ENCODE measurements around the gene HOXD13.

The HOXD13 gene

GRCh38 chr2:176106581-176107539 is 14.3 kb downstream of the HOXD13 start, which contains the start of gene HOXD11:
TSS of gene HOXD11 (plus strand) at chr2:176107280. CDS start at chr2:176107356, 76 bp downstream.
- no peak for DNase-seq (ENCODE audit: low read depth)

GRCh38 chr2:176107731-176108181 is 15.2 kb downstream of the HOXD13 start:
- DNase-seq (ENCODE audit: low read depth), result no peak

DNA sequence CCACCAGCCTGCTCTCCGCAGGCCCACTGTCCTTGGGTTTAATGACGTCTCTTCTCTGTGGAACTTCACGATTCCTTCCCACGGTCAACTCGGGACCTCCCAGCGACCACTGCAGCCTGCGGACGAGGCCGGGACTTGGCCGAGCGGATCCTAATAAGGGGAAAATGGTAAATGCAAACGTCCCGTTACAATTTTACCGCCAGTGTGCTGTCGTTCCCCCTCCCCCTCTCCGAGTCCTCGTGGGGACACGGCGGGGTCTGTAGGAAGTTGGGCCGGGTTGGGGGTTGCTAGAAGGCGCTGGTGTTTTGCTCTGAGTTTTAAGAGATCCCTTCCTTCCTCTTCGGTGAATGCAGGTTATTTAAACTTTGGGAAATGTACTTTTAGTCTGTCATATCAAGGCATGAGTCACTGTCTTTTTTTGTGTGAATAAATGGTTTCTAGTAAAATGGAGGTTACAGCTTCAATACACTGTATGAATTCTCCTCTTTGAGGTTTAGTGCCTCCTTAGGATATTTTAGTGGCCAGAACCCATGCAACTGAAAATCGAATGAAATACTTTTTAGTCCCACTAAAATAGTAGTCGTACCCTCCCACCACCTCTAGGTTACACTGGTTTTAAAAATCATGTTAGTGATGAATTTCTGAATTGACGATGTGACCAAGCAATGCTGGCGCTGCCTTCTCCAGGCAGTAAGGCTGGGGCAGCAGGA is 16.8 kb downstream of the HOXD13 start:
- no peak for DNase-seq (ENCODE audit: low read depth)

DNA sequence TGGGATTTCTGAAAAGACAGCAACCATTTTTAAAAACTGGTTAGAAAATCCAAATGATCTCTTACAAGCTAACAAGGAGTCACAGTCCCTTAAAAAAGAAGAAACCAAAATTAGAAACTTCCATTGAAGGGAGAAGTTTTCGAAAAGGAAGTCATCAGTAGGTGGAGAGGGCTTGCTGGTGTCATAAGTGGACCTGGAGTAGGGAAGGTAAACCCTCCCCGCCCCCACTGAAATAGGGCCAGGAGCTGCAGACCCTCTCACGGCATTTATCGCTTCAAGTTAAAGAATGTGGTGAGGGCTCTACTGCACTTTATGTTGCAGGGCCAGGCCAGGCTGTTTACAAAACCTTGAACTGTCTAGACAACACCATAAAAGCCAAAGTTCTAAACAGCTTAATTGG is 17.4 kb downstream of the HOXD13 start:
- DNase-seq (ENCODE audit: low read depth), result no peak

GRCh38 chr2:176110415-176111308 is 18.1 kb downstream of the HOXD13 start:
- no peak for DNase-seq (ENCODE audit: low read depth)

GRCh38 chr2:176111309-176111663 is 18.8 kb downstream of the HOXD13 start:
- DNase-seq (ENCODE audit: low read depth), result no peak

- DNase-seq (ENCODE audit: low read depth), result no peak
Measured at GRCh38 chr2:176111846-176112374, 19.4 kb downstream of the HOXD13 start.

DNA sequence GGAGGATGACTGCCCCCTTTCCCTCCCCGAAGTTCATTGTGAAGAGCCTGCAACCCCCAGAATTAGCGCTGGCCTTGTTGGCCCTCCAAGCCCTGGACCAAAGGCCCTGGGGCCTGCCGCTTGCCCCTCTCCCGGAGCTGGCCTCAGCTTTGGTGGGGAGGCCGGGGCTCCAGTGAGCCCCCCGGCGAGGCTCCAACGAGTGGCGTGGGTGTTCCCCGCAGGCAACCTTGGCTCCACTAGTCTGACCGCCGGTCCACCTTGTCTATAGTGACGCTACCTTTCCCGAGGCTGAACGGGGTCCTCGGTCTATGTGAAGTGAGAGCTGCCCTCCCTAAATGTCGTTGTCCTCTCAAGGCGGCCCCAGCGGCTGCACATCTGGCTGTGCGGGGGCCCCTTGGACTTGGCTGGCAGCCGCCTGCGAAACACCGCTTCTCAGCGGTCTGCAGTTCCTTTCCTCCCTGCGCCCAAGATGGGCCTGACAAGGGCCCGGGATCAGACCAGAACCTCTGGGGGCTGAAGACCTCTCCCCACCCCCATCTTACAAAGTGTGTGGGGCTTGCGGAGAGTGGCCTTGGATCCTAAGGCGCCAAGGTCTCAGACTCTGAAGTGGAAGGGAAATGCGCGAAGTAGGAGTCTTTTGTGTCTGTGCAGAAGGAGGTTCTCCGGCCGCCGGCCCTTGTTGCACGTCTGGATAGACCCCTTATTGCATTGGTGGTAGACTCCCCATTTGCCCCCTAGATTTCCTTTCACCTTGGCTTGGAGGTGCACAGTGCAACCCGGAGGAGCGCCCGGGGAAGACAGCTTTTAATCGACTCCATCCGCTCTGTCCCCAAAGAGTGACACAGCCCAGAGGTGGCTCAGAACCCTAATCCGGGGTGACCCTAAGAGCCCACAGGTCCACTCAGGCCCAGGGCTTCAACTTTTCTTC is 20.1 kb downstream of the HOXD13 start:
- no peak for DNase-seq (ENCODE audit: low read depth)

DNA sequence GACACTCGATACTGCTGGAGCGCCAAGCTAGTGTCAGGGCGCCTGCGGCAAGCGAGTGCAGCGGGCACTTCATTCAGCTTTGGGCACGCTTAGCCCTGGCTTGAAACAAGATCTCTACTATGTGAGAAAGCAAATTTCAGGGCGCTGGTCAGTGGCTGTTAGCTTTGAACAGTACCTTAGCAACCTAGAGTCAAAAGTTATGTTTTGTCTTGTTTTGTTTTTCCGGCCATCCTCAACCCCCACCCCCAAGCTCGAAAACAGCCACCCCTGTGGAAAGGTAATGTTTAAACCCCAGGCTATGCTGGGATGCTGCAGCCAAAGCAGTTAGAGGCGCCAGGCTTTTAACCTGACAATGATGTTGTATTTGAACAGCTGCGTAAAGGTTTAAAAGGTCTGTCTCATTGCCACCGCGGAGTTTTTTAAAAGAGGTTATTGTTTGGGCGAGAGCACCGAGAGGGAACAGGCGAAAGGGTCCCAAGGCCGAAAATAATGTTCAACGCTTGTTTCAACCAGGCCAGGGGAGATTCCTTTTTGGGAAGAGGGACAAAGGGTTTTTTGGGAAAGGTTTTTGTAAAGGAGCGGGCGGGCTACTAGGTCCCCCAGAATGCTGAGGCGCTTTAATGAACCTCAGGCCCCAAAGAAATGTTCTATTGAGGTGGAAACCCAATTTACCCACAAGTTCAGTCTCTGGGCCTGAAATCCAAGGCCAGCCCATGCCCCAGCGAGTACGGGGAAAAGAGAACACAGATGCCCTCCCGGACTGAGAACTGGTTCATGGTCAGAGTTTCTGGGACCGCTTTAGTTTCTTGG is 21.8 kb downstream of the HOXD13 start:
- DNase-seq (ENCODE audit: low read depth), result no peak

- no peak for DNase-seq (ENCODE audit: low read depth)
Measured at GRCh38 chr2:176114930-176115625, 22.6 kb downstream of the HOXD13 start.

DNA sequence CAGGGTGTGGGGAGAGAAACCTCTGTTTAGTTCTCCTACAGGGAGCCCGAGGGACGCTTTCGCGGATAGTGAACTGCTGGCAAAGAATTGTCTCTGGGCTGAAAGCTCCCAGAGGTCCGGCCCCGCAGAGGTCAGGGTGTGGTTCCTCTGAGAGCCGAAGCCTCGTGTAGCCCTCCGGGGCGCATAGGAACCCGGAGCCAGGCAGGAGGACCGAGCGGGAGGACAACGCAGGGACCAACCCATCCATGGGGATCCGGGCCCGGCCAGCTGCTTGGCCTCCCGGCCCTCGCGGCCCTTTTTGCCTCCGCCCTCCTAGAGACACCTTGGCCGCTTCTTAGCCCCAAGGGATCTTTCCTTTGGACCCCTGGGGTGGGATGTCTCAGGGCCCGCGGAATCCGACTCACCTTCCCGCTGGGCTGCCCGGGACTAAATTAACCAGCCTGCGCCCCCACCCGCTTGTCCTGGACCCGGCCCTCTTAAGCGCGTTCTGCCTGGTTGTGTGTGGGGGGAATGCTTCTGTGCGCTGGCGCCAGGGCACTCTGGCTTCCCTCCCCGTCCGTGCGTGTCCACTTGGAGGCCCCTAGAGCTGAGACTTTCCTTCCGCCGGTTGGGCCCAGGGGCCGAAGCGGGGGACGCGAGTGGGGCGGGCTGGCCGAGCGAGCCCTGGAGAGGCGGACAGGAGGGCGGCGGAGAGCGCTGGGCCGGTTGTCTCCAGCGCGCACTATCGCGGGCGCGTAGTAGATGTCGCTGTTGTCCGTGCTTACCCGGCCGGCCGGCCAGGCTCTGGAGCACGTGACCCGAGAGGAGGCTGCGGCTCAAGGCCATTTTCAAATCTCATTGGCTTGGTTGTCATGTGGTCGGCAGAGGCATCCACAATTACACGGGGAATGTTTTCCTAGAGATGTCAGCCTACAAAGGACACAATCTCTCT is 23.6 kb downstream of the HOXD13 start, which contains the start of gene HOXD10:
Gene HOXD10 (plus strand): TSS at position 896 of the 931 bp plus-strand sequence. CDS start 56 bp downstream, outside the sequence.
- no peak for DNase-seq (ENCODE audit: low read depth)

GRCh38 chr2:176117162-176117822 is 24.8 kb downstream of the HOXD13 start:
- no peak for DNase-seq (ENCODE audit: low read depth)

DNA sequence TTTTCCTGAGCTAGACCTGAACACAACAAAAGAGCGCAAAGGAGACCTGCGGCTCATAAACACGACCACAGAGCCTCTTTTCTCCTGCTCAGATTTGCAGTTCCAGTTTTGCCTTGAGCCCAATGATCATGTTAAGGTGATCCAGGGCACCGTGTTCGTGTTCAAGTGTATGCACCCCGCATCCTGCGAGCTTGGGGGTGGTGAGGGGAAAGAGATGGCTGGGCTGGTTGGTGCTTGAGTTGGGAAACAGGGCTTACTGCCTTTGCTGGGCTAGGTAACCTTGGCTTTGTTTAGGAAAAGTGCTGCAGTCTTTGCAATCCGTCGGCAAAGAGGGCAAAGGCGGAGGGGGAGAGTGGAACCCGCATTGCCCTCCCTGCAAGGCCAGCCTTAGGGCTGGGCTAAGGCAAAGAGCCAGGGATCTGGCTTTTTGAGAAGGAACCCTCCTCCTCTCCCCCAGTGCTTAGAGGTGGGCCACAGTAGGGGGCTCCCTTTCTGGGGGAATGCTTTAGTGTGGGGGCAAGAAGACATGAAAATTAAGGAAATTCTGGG is 25.4 kb downstream of the HOXD13 start:
- no peak for DNase-seq (ENCODE audit: low read depth)

DNA sequence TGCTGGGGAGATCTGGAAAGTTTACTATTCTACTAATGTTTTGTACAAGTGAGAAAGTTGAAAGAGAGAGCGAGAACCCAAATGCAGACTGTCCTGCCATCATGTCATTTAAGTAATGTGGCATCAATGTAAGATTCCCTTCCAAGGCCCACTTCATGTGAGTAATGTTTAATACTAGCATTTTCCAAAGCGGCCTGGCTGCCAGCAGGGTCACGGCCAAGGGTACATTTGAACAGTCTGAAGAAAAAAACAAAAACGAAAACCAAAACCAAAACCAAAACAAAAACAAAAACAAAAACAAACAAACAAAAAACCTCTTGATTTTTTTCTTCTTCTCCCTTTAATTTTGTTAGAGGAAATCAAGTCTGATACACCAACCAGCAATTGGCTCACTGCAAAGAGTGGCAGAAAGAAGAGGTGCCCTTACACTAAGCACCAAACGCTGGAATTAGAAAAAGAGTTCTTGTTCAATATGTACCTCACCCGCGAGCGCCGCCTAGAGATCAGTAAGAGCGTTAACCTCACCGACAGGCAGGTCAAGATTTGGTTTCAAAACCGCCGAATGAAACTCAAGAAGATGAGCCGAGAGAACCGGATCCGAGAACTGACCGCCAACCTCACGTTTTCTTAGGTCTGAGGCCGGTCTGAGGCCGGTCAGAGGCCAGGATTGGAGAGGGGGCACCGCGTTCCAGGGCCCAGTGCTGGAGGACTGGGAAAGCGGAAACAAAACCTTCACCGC is 26.2 kb downstream of the HOXD13 start:
- DNase-seq (ENCODE audit: low read depth), result no peak

- no peak for DNase-seq (ENCODE audit: low read depth)
Measured at GRCh38 chr2:176120364-176121189, 28.1 kb downstream of the HOXD13 start.
